Omental fat pad (tissue), 4 donors: Measurements from ENCODE around the gene RIMKLB. TPM values are rescaled to one million over a fixed set of nuclear protein-coding genes. Genes with fewer than 3 reads are reported as not detected.

ENCODE experiments used
- ATAC-seq: fragments of 150-250 bp; one replicate; pipeline ENCODE4 v1.9.1; 2016; ENCODE audit warnings: mild to moderate bottlenecking, moderate library complexity; ENCODE audit not compliant: low FRiP score
- DNase-seq: peaks from one replicate; pipeline ENCODE4 v3.0.0-alpha.2; 2019; ENCODE audit warnings: low spot score
- CTCF ChIP-seq, 3 donors: fragments of 450-650 bp; IDR thresholded peaks; one replicate each; pipeline ENCODE4 v1.5.1; 2016 to 2017; ENCODE audit warnings: antibody characterized with exemption in 3 of 3, mild to moderate bottlenecking in 3 of 3, moderate library complexity in 2 of 3
- total RNA-seq, 4 donors: library from RNA; depleted of rRNA; stranded (reverse); fragments of >200 nt; gene quantifications; one replicate each; pipeline ENCODE4 v1.1.0, GENCODE V29; 2016

RIMKLB gene
- total RNA-seq, 4 donors from 2014 or later: 53.9 to 202 (median 62.6) TPM

- no peak for TF ChIP-seq CTCF (IDR thresholded peaks at IDR 0.05)
- DNase-seq (no peak), ATAC-seq (no peak)
These were observed 124.5 kb downstream of the RIMKLB start, which contains the start of gene A2ML1 for GRCh38 chr12:8822298-8822697. A2ML1 (plus strand) TSS chr12:8822621; CDS start chr12:8822652, 31 bp downstream.

- TF ChIP-seq CTCF (IDR thresholded peaks at IDR 0.05): peak in 1 of 3 donors; percentile 21
- DNase-seq: no peak
- ATAC-seq: no peak
These were observed 125.9 kb downstream of the RIMKLB start for GRCh38 chr12:8823565-8824300.

- no peak for ATAC-seq
- DNase-seq: no peak
- TF ChIP-seq CTCF (IDR thresholded peaks at IDR 0.05): no peak
These were observed 129.9 kb downstream of the RIMKLB start for GRCh38 chr12:8827551-8828256.

- TF ChIP-seq CTCF (IDR thresholded peaks at IDR 0.05): no peak
- ATAC-seq: no peak
- DNase-seq: no peak
These were observed 130.7 kb downstream of the RIMKLB start for GRCh38 chr12:8828257-8829124.

GRCh38 chr12:8829125-8829518 lies 131.3 kb downstream of the RIMKLB start:
- ATAC-seq: no peak
- TF ChIP-seq CTCF (IDR thresholded peaks at IDR 0.05): no peak
- DNase-seq: no peak

GRCh38 chr12:8829621-8830020 lies 131.8 kb downstream of the RIMKLB start:
- TF ChIP-seq CTCF (IDR thresholded peaks at IDR 0.05): no peak
- ATAC-seq (no peak), DNase-seq (no peak)
